GM21515 (cell line): ENCODE data around the gene ODAPH.
"Not testable (repeated sequence)": the region's sequence is repeated elsewhere in the genome, so short reads cannot be mapped to it uniquely, and the experiment has no call there.

Experiments
- ATAC-seq: cut with Tn5 transposase; IDR thresholded peaks from one replicate; pipeline ENCODE4 v1.9.1; 2021; ENCODE audit not compliant: unreplicated experiment

Gene ODAPH

GRCh38 chr4:75555294-75556164, at the start of gene ODAPH:
TSS of gene ODAPH (plus strand) at chr4:75556066. CDS start at chr4:75556083, 17 bp downstream.
- ATAC-seq: peak; percentile 95

GRCh38 chr4:75509592-75509991, 46.3 kb upstream of the ODAPH start:
- not testable (repeated sequence) for ATAC-seq

GRCh38 chr4:75511841-75512240, 44.0 kb upstream of the ODAPH start:
- no peak for ATAC-seq

GRCh38 chr4:75512386-75513211, 43.3 kb upstream of the ODAPH start:
- no peak for ATAC-seq

- ATAC-seq: no peak
Observed at GRCh38 chr4:75513526-75514130, 42.2 kb upstream of the ODAPH start.

- ATAC-seq: peak; percentile 92
Observed at GRCh38 chr4:75514131-75514948, 41.5 kb upstream of the ODAPH start, which contains the start of the genes RCHY1 and THAP6. TSS of gene RCHY1 (minus strand) at chr4:75514403. CDS start at chr4:75514286, 117 bp downstream. TSS of gene THAP6 (plus strand) at chr4:75514473. CDS start at chr4:75515453, 980 bp downstream.

- ATAC-seq: peak; percentile 2
Observed at GRCh38 chr4:75514949-75515612, 40.8 kb upstream of the ODAPH start.

GRCh38 chr4:75516144-75516543, 39.7 kb upstream of the ODAPH start:
- ATAC-seq: no peak

- ATAC-seq: not testable (repeated sequence)
Observed at GRCh38 chr4:75519452-75519851, 36.4 kb upstream of the ODAPH start.

- no peak for ATAC-seq
Observed at GRCh38 chr4:75525086-75525485, 30.8 kb upstream of the ODAPH start.

GRCh38 chr4:75525910-75526309, 30.0 kb upstream of the ODAPH start:
- no peak for ATAC-seq

GRCh38 chr4:75527482-75527881, 28.4 kb upstream of the ODAPH start:
- ATAC-seq: no peak

GRCh38 chr4:75530556-75531322, 25.1 kb upstream of the ODAPH start:
- no peak for ATAC-seq

- ATAC-seq: not testable (repeated sequence)
Observed at GRCh38 chr4:75531536-75532143, 24.2 kb upstream of the ODAPH start.

- not testable (repeated sequence) for ATAC-seq
Observed at GRCh38 chr4:75533339-75533887, 22.5 kb upstream of the ODAPH start.

GRCh38 chr4:75533926-75534325, 21.9 kb upstream of the ODAPH start:
- not testable (repeated sequence) for ATAC-seq

- not testable (repeated sequence) for ATAC-seq
Observed at GRCh38 chr4:75537308-75537707, 18.6 kb upstream of the ODAPH start.

- ATAC-seq: no peak
Observed at GRCh38 chr4:75542824-75543223, 13.0 kb upstream of the ODAPH start.
